GM21528 (cell line): Measurements from ENCODE around the gene RIN2.

Source experiments
- ATAC-seq: cut with Tn5 transposase; IDR thresholded peaks from one replicate; pipeline ENCODE4 v1.9.1; 2021; ENCODE audit warnings: mild to moderate bottlenecking, moderate library complexity; ENCODE audit not compliant: unreplicated experiment, low FRiP score

The RIN2 gene

GRCh38 chr20:19761841-19762240 is 3.8 kb downstream of the RIN2 start:
- no peak for ATAC-seq

DNA sequence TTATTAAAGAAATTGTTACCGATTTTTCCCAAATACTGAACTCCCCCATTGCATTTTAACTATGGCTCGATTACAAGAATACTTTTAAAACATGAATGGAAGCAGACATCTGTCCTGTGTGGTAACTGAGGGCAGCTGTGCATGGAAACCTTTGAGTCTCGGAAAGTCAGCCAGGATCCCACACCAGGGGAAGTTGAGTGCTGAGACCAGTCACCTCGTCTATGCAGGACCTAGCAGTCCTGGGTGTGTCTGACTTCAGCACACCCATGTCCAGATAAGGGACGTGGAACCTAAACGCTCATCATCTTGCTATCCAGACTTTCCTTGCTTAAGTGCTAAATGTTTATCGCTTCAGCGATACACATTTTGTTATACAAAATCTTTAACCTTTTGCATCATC is 6.1 kb downstream of the RIN2 start:
- no peak for ATAC-seq

GRCh38 chr20:19765266-19765665 is 7.2 kb downstream of the RIN2 start:
- ATAC-seq = no peak

DNA sequence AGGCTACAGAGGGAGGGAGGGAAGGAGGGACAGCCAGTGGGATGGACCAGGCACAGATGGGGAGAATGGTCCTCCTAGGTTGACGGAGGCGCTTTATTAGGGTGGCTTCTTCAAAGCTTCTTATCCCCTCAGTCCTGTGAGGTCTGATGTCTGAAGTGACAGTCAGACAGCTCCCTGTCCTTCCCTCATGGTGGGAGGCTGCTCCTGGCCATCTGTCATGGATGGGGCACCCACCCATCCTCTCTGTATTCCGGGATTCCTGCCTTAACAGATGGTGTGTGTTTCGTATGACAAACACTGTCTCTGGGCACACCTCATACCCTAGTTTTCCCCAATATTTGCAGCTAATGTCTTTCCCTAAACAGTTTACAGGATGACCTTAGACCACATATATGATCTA is 7.9 kb downstream of the RIN2 start:
- ATAC-seq = no peak

GRCh38 chr20:19767070-19767469 is 9.0 kb downstream of the RIN2 start:
- ATAC-seq = no peak

GRCh38 chr20:19768325-19768842 is 10.3 kb downstream of the RIN2 start:
- ATAC-seq = no peak

- ATAC-seq = no peak
These were observed 11.4 kb downstream of the RIN2 start for GRCh38 chr20:19769507-19769906.

GRCh38 chr20:19770375-19770774 is 12.3 kb downstream of the RIN2 start:
- no peak for ATAC-seq

GRCh38 chr20:19771031-19771430 is 13.0 kb downstream of the RIN2 start:
- ATAC-seq = no peak

- ATAC-seq = no peak
These were observed 15.4 kb downstream of the RIN2 start for GRCh38 chr20:19773471-19773870.

- ATAC-seq = no peak
These were observed 16.3 kb downstream of the RIN2 start for GRCh38 chr20:19774135-19774933.

- ATAC-seq = no peak
These were observed 17.5 kb downstream of the RIN2 start for GRCh38 chr20:19775353-19776253.

GRCh38 chr20:19777315-19777714 is 19.3 kb downstream of the RIN2 start:
- no peak for ATAC-seq

GRCh38 chr20:19777981-19778380 is 19.9 kb downstream of the RIN2 start:
- ATAC-seq = no peak

- no peak for ATAC-seq
These were observed 20.3 kb downstream of the RIN2 start for GRCh38 chr20:19778404-19778803.

DNA sequence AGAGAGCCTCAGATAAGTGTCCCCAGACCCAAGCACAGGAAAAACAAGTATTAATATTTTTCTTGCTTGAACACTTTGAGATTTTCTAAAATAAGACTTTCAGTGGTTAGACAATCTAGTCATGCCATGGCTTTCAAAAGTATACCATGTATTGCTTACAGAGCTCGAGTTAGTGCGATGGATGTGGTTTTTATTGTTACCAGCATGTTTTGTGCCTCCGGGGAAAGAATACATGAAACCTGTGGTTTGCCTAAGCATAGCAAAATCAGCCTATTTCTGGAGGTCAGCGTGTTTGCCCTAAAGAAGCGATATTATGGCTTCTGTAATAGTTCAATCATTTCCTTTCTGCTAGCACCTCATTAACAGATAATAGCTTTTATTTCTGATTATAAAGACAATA is 21.6 kb downstream of the RIN2 start:
- ATAC-seq = peak; percentile 67

DNA sequence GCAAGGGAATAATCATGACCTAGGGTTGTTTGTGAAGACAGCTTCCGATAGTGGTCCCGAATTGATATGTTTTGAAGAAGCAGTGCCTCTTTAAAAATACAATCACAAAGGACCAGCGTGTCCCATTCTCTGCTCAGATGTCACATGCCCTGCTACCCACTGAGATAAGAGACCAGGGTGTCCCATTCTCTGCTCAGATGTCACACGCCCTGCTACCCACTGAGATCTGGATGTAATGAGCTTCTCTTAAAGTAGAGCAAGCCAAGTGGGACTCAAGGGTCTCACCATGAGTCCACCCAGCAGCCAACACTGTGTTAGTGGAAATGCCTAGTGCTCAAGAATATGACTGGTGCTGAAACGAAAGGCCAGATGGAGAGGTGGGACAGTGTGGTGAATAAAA is 22.2 kb downstream of the RIN2 start:
- no peak for ATAC-seq

DNA sequence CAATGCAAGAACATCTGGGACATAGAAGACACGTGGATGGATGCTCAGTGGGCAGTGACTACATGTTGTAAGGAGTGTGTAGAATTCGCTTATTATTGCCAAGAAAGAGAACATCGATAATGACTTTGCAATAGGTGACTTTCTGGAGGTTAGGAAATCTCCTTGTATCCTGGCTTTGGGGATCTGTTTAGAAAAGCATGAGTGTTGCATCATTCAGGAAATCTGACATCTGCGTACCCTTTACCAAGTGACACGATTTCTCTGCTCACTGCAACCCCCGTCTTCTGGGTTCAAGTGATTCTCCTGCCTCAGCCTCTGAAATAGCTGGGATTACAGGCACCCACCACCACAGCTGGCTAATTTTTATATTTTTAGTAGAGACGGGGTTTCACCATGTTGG is 23.2 kb downstream of the RIN2 start:
- ATAC-seq = no peak

DNA sequence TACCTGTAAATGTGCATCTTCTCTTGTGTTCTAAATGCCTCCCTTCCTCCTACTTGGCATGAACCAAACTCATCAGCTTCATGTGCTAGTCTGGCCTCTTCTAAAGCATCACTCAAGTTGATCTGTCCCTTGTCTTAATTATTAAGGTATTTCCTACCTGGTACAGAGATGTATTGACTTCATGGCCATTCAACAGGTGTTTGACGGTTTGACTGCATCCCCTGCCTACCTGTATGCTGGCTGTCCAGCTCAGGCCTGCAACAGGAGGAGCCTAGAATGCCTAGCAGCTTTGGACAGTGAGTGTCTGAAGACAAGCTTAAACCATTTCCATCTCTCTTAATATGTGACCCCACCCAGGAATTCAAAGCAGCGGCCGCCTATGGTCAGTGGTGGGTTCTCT is 24.6 kb downstream of the RIN2 start:
- no peak for ATAC-seq

- ATAC-seq = no peak
These were observed 25.9 kb downstream of the RIN2 start for GRCh38 chr20:19783966-19784401.

DNA sequence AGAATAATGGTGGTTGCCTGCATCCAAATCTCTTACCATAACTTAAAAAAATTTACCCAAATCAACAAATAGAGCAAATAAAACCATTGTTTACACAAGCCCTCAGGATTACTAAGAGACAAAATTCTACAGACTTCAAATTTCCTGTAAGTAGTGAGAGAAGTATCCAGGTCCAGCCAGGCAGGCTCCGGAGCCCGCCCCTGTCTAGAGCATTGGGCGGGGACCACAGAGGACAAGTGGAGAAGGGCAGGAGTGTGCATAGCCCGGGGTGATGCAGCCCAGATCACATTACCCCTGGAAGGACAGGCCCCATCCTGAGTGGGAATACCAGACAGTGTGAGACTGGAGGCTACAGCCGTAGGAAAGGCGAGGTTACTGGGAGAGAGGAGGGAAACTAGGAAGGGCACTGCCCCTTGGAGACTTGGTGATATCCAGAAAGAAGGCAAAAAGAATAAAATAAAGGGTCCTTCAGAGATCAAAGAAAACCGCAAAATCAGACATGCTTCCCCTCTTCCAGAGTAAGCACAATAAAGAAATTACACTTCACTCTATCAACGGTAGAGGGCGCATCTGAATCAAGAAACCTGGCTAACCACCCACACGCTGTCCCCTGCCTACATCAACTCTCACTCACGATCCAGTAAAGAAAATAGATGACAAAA is 26.6 kb downstream of the RIN2 start:
- no peak for ATAC-seq
